ENCODE data around the gene MSRB3.
"Not testable (repeated sequence)": the region's sequence is repeated elsewhere in the genome, so short reads cannot be mapped to it uniquely, and the experiment has no call there.

Gene MSRB3

GRCh38 chr12:65280306-65280705 is 1.8 kb downstream of the MSRB3 start:
- Histone ChIP-seq H3K27ac (no peak overlapping the region), H3K9ac (no peak overlapping the region), H3K9me3 (ENCODE audit: control insufficient read depth, low read length) (no peaks in the 10 kb centered on the region), H2AFZ (no peak overlapping the region), H3K36me3 (ENCODE audit: control insufficient read depth, insufficient read depth, low read length) (no peaks in the 10 kb centered on the region), H3K27me3 (ENCODE audit: control insufficient read depth, insufficient read depth, low read length) (no peaks in the 10 kb centered on the region), H3K79me2 (no peaks in the 10 kb centered on the region), H3K4me1 (no peaks in the 10 kb centered on the region), H3K4me3 (ENCODE audit: low read depth, low read length) (no peak overlapping the region), H3K4me2 (ENCODE audit: low read length) (no peak overlapping the region)
- no peak for TF ChIP-seq CTCF (IDR thresholded peaks at IDR 0.05)

DNA sequence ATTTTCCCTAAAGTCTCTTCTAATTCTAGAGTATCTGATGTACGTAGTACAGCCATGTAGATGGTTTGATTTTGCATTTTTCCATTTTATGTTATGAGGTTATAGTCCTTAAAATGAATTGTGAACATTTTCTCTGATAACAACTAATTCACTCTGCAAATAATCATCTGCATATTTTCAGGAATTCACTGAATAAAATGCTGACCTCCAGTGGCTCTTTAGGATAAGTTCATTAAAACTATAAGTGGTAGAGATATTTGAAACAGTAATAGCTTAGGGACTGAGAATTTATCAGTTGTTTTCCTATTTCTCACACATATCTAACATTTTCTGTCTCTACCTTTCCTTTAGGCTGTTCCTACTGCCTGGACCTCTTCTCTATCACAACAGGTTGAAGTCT is 4.4 kb downstream of the MSRB3 start:
- Histone ChIP-seq H3K4me1 (no peaks in the 10 kb centered on the region), H3K27ac (no peak overlapping the region), H3K79me2 (no peaks in the 10 kb centered on the region), H3K36me3 (ENCODE audit: control insufficient read depth, insufficient read depth, low read length) (no peaks in the 10 kb centered on the region), H3K9me3 (ENCODE audit: control insufficient read depth, low read length) (no peaks in the 10 kb centered on the region), H3K27me3 (ENCODE audit: control insufficient read depth, insufficient read depth, low read length) (no peaks in the 10 kb centered on the region), H3K4me2 (ENCODE audit: low read length) (no peak overlapping the region), H3K4me3 (ENCODE audit: low read depth, low read length) (no peak overlapping the region), H3K9ac (no peak overlapping the region), H2AFZ (no peak overlapping the region)
- TF ChIP-seq CTCF (IDR thresholded peaks at IDR 0.05), result no peak

- not testable (repeated sequence) for H3K27ac ChIP-seq; H3K27me3 ChIP-seq (ENCODE audit: control insufficient read depth, insufficient read depth, low read length); H3K36me3 ChIP-seq (ENCODE audit: control insufficient read depth, insufficient read depth, low read length); H3K4me3 ChIP-seq (ENCODE audit: low read depth, low read length); H3K79me2 ChIP-seq; H2AFZ ChIP-seq; H3K9me3 ChIP-seq (ENCODE audit: control insufficient read depth, low read length); H3K9ac ChIP-seq; H3K4me1 ChIP-seq; H3K4me2 ChIP-seq (ENCODE audit: low read length)
Observed at GRCh38 chr12:65285532-65285931, 7.0 kb downstream of the MSRB3 start.

DNA sequence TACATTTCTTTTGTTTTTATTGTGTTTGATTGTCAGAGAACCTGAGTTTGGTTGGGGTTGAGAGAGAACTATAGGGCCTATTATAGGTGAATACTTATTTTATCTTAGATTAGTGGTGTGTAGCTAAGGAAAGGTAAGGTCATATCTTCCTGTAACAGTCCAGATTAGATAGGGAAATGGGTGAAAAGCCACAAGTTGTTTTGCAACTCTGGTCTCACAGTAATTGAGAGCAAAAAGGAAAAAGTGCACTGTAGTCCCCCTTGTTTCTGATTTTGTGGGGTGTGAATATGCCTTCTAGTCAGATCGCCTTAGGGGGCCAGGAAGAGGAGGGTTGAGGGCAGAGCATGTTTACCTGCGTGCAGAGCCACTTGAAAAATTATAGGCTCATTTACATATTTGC is 8.9 kb downstream of the MSRB3 start:
- Histone ChIP-seq H3K4me2 (ENCODE audit: low read length) (no peak overlapping the region), H3K79me2 (no peaks in the 10 kb centered on the region), H3K27ac (no peak overlapping the region), H3K9me3 (ENCODE audit: control insufficient read depth, low read length) (no peaks in the 10 kb centered on the region), H3K27me3 (ENCODE audit: control insufficient read depth, insufficient read depth, low read length) (no peaks in the 10 kb centered on the region), H3K4me1 (no peaks in the 10 kb centered on the region), H3K4me3 (ENCODE audit: low read depth, low read length) (no peak overlapping the region), H3K36me3 (ENCODE audit: control insufficient read depth, insufficient read depth, low read length) (no peaks in the 10 kb centered on the region), H3K9ac (no peak overlapping the region), H2AFZ (no peak overlapping the region)
- TF ChIP-seq CTCF (IDR thresholded peaks at IDR 0.05), result no peak

DNA sequence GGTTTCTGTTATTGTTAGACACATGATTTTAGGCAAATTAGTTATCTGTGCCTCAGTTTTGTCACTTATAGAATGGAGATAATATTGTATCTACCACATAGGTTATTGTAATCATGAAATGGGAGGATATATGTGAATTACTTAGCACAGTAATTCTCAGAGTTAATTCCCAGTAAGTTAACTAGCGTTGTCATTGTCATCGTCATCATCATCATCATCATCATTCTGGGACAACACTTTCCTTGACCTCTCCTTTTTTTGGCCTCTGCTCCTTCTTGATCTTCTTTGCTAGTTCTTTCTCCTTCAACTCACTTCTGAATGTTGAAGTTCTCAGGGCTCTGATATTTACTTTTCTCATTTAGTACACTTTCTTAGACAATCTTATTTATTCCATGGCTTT is 13.8 kb downstream of the MSRB3 start:
- H3K9ac ChIP-seq, result no peak overlapping the region
- no peak for TF ChIP-seq CTCF (IDR thresholded peaks at IDR 0.05)
- H3K4me3 ChIP-seq (ENCODE audit: low read depth, low read length), result no peak overlapping the region
- H3K27me3 ChIP-seq (ENCODE audit: control insufficient read depth, insufficient read depth, low read length), result no peaks in the 10 kb centered on the region
- H3K36me3 ChIP-seq (ENCODE audit: control insufficient read depth, insufficient read depth, low read length), result no peaks in the 10 kb centered on the region
- no peaks in the 10 kb centered on the region for H3K9me3 ChIP-seq (ENCODE audit: control insufficient read depth, low read length)
- H3K4me1 ChIP-seq, result no peaks in the 10 kb centered on the region
- no peak overlapping the region for H3K4me2 ChIP-seq (ENCODE audit: low read length)
- no peak overlapping the region for H3K27ac ChIP-seq
- no peak overlapping the region for H2AFZ ChIP-seq
- no peaks in the 10 kb centered on the region for H3K79me2 ChIP-seq
